B cell (primary cell): ENCODE measurements around the gene SYTL2. TPM values are rescaled to one million over a fixed set of nuclear protein-coding genes. Genes with fewer than 3 reads are reported as not detected.
"Not testable (repeated sequence)": the region's sequence is repeated elsewhere in the genome, so short reads cannot be mapped to it uniquely, and the experiment has no call there.

Experiments used
- ATAC-seq: fragments of 200-7000 bp; cut with Tn5 transposase; one replicate; pipeline ENCODE4 v1.10.0; 2021; ENCODE audit warnings: low read depth, mild to moderate bottlenecking, moderate number of reproducible peaks, moderate library complexity
- CTCF ChIA-PET: fragments of 350-600 bp; sonication (Branson Sonifier 250); formaldehyde crosslinking; loops from one replicate; lab custom pipeline; 2021; ENCODE audit warnings: antibody characterized with exemption, inconsistent platforms; lab: Charles Lee
- POLR2A ChIA-PET: fragments of 350-600 bp; sonication (Branson Sonifier 250); formaldehyde crosslinking; loops from one replicate; lab custom pipeline; 2021; ENCODE audit warnings: antibody characterized with exemption; lab: Charles Lee
- DNase-seq: peaks from one replicate; pipeline ENCODE4 v3.0.0; 2013
- H2AFZ ChIP-seq: 2 replicates; pipeline ENCODE4 v1.6.1; 2012; ENCODE audit warnings: mild to moderate bottlenecking, low read depth, low read length; ENCODE audit not compliant: insufficient read depth, poor library complexity, severe bottlenecking
- H3K27ac ChIP-seq, 2 donors: 1 replicate in 1 of 2; 2 replicates in 1 of 2; pipeline ENCODE4 v1.5.1; 2012 to 2013; ENCODE audit warnings: low read length in 2 of 2, mild to moderate bottlenecking in 2 of 2, moderate library complexity in 1 of 2
- H3K27me3 ChIP-seq, 4 experiments: fragments of 200-600 bp in 1 of 4; sonication (generic) in 1 of 4; replicated peaks in 1 of 4; 1 replicate in 2 of 4; 2 replicates in 2 of 4; pipeline versions ENCODE4 v1.6.1 to v1.7.0; 2013 to 2016; ENCODE audit warnings: low read length in 3 of 4, mild to moderate bottlenecking in 2 of 4, mixed read lengths in 1 of 4, moderate library complexity in 1 of 4; ENCODE audit not compliant: insufficient read depth in 4 of 4, control insufficient read depth in 3 of 4; ENCODE audit errors: control extremely low read depth in 1 of 4
- H3K36me3 ChIP-seq, 2 experiments: replicated peaks in 1 of 2; 1 replicate in 1 of 2; 2 replicates in 1 of 2; pipeline versions ENCODE4 v1.6.1 to v1.7.1; 2013; ENCODE audit warnings: low read length in 1 of 2; ENCODE audit not compliant: insufficient read depth in 2 of 2, control insufficient read depth in 1 of 2; ENCODE audit errors: control extremely low read depth in 1 of 2, extremely low read depth in 1 of 2
- H3K4me1 ChIP-seq, 2 donors: fragments of 200-600 bp in 1 of 2; sonication (generic) in 1 of 2; 1 replicate in 1 of 2; 2 replicates in 1 of 2; pipeline versions ENCODE4 v1.5.1 to v1.6.1; 2013 to 2017; ENCODE audit warnings: low read length in 2 of 2; ENCODE audit not compliant: control insufficient read depth in 2 of 2, insufficient read depth in 2 of 2
- H3K4me2 ChIP-seq: replicated peaks from 2 replicates; pipeline ENCODE3; 2012; ENCODE audit warnings: mild to moderate bottlenecking, low read depth, low read length; ENCODE audit not compliant: poor library complexity, severe bottlenecking
- H3K4me3 ChIP-seq, 5 experiments: fragments of 200-600 bp in 1 of 5; sonication (generic) in 1 of 5; 1 replicate in 3 of 5; 2 replicates in 2 of 5; pipeline versions ENCODE4 v1.5.1 to v1.7.0; 2011 to 2016; ENCODE audit warnings: low read length in 4 of 5, mild to moderate bottlenecking in 4 of 5, low read depth in 2 of 5, control low read depth in 1 of 5, moderate library complexity in 1 of 5; ENCODE audit not compliant: insufficient read depth in 1 of 5; ENCODE audit errors: control extremely low read depth in 1 of 5, extremely low read depth in 1 of 5
- H3K79me2 ChIP-seq: fragments of 200-600 bp; sonication (generic); one replicate; pipeline ENCODE4 v1.6.0; 2016; ENCODE audit warnings: low read length; ENCODE audit not compliant: control insufficient read depth, insufficient read depth
- H3K9ac ChIP-seq: fragments of 200-600 bp; sonication (generic); 2 replicates; pipeline ENCODE4 v1.6.1; 2017; ENCODE audit warnings: mild to moderate bottlenecking, low read length, moderate library complexity
- H3K9me3 ChIP-seq, 3 donors: one replicate each; pipeline versions ENCODE4 v1.6.1 to v1.7.1; 2013; ENCODE audit warnings: low read length in 2 of 3; ENCODE audit not compliant: control insufficient read depth in 2 of 3, insufficient read depth in 1 of 3; ENCODE audit errors: control extremely low read depth in 1 of 3
- H4K20me1 ChIP-seq: 2 replicates; pipeline ENCODE4 v1.6.0; 2012; ENCODE audit warnings: mild to moderate bottlenecking, low read length; ENCODE audit not compliant: insufficient read depth, control insufficient read depth, poor library complexity, severe bottlenecking
- H3K27ac Mint-ChIP-seq: one replicate; pipeline ENCODE4 v1.8.0; 2021; ENCODE audit warnings: mixed read lengths
- H3K27me3 Mint-ChIP-seq: one replicate; pipeline ENCODE4 v1.8.0; 2021; ENCODE audit warnings: mixed read lengths
- H3K4me1 Mint-ChIP-seq: one replicate; pipeline ENCODE4 v1.8.0; 2021; ENCODE audit warnings: mixed read lengths
- H3K4me3 Mint-ChIP-seq: one replicate; pipeline ENCODE4 v1.8.0; 2021; ENCODE audit warnings: mixed read lengths
- H3K9me3 Mint-ChIP-seq: one replicate; pipeline ENCODE4 v1.8.0; 2022; ENCODE audit warnings: mixed read lengths; ENCODE audit not compliant: insufficient read depth
- CTCF ChIP-seq: fragments of 200-600 bp; IDR thresholded peaks from one replicate; pipeline ENCODE4 v1.8.0; 2022; ENCODE audit warnings: antibody characterized with exemption, mild to moderate bottlenecking
- EZH2 ChIP-seq: IDR thresholded peaks from 2 replicates; pipeline ENCODE4 v1.6.1; 2012; ENCODE audit warnings: borderline replicate concordance, low read depth, mild to moderate bottlenecking, moderate library complexity, low read length; ENCODE audit not compliant: insufficient read depth, poor library complexity, severe bottlenecking
- WGBS: methylation state at CpG from one replicate; pipeline ENCODE4 v1.1.5; 2013; ENCODE audit warnings: missing lambda C conversion rate; ENCODE audit not compliant: insufficient coverage; 5-methylcytosine and 5-hydroxymethylcytosine counted together
- intact Hi-C: fragments of 100-400 bp; cut with micrococcal nuclease; formaldehyde crosslinking; loops from one replicate; pipeline ENCODE4 v1.10.0; 2022
- polyA plus RNA-seq: library from polyadenylated mRNA; depleted of rRNA; stranded (reverse); fragments of >200 nt; gene quantifications from 2 replicates; pipeline ENCODE4 v1.2.3, GENCODE V29; 2012
- total RNA-seq, 2 donors: library from RNA; stranded (reverse); fragments of 120-200 nt in 1 of 2; gene quantifications; 1 replicate in 1 of 2; 2 replicates in 1 of 2; pipeline versions ENCODE4 v1.2.3 to v1.2.4, GENCODE V29; 2013 to 2022

The SYTL2 gene
- total and polyA plus RNA-seq, 2 donors (not counting 1 experiment from before 2014, with no cell fraction given): 0.86 to 2.9 TPM

GRCh38 chr11:85783758-85784157 is 27.2 kb downstream of the SYTL2 start:
- Histone ChIP-seq H3K27me3 (no peaks in the 10 kb centered on the region), H3K9me3 (peaks cover 0 to 8% (median 8%) of the 10 kb centered on the region in 3 donors), H3K27ac (no peak overlapping the region), H3K4me3 (no peak overlapping the region), H3K4me2 (no peak overlapping the region), H3K4me1 (no peaks in the 10 kb centered on the region), H2AFZ (no peak overlapping the region), H3K79me2 (no peaks in the 10 kb centered on the region), H3K9ac (no peak overlapping the region), H3K36me3 (no peaks in the 10 kb centered on the region), H4K20me1 (no peaks in the 10 kb centered on the region)
- Mint-ChIP-seq H3K9me3 (no peaks in the 10 kb centered on the region), H3K27me3 (peaks cover 10% of the 10 kb centered on the region), H3K4me1 (no peaks in the 10 kb centered on the region), H3K4me3 (no peak overlapping the region), H3K27ac (no peak overlapping the region)
- DNase-seq (no peak), ATAC-seq (no peak)
- intact Hi-C loops: no loop called here
- TF ChIP-seq CTCF (no peak), EZH2 (no peak)
- ChIA-PET CTCF (no interaction called here), POLR2A (no interaction called here)
- 79% methylated on average over 1 of the region's 1 CpG for WGBS

- H3K9me3 Mint-ChIP-seq, H3K36me3 ChIP-seq, intact Hi-C loops, H3K4me3 Mint-ChIP-seq, DNase-seq, H3K27ac Mint-ChIP-seq, H3K27ac ChIP-seq, H3K4me3 ChIP-seq, H3K9ac ChIP-seq, H3K27me3 ChIP-seq, POLR2A ChIA-PET, H3K79me2 ChIP-seq, H2AFZ ChIP-seq, H3K9me3 ChIP-seq, H3K4me2 ChIP-seq, H4K20me1 ChIP-seq, H3K4me1 ChIP-seq, ATAC-seq, H3K4me1 Mint-ChIP-seq, CTCF ChIA-PET: not testable (repeated sequence)
- 90% methylated on average over 1 of the region's 3 CpGs for WGBS
- peaks cover 10% of the 10 kb centered on the region for H3K27me3 Mint-ChIP-seq
Observed at GRCh38 chr11:85780780-85781517, 30.0 kb downstream of the SYTL2 start.
